ENCODE data around the gene ABCC1.

- TF ChIP-seq MAX (IDR thresholded peaks at IDR 0.05; ENCODE audit: low read depth) (no peak), FOXM1 (IDR thresholded peaks at IDR 0.05; ENCODE audit: low read depth) (no peak), EZH2phosphoT487 (IDR thresholded peaks at IDR 0.05; ENCODE audit: borderline replicate concordance, low read depth) (no peak), CTCF (IDR thresholded peaks at IDR 0.05) (no peak), NFIC (IDR thresholded peaks at IDR 0.05; ENCODE audit: borderline replicate concordance) (no peak), TAF1 (IDR thresholded peaks at IDR 0.05; ENCODE audit: borderline replicate concordance, low read depth, low read length) (no peak), SIN3A (IDR thresholded peaks at IDR 0.05; ENCODE audit: borderline replicate concordance, low read depth, low read length) (no peak)
These were observed 192.5 kb downstream of the ABCC1 start for GRCh38 chr16:16141784-16142396.

All from SK-N-SH (cell line).